ENCODE data around the gene FBL.

DNA sequence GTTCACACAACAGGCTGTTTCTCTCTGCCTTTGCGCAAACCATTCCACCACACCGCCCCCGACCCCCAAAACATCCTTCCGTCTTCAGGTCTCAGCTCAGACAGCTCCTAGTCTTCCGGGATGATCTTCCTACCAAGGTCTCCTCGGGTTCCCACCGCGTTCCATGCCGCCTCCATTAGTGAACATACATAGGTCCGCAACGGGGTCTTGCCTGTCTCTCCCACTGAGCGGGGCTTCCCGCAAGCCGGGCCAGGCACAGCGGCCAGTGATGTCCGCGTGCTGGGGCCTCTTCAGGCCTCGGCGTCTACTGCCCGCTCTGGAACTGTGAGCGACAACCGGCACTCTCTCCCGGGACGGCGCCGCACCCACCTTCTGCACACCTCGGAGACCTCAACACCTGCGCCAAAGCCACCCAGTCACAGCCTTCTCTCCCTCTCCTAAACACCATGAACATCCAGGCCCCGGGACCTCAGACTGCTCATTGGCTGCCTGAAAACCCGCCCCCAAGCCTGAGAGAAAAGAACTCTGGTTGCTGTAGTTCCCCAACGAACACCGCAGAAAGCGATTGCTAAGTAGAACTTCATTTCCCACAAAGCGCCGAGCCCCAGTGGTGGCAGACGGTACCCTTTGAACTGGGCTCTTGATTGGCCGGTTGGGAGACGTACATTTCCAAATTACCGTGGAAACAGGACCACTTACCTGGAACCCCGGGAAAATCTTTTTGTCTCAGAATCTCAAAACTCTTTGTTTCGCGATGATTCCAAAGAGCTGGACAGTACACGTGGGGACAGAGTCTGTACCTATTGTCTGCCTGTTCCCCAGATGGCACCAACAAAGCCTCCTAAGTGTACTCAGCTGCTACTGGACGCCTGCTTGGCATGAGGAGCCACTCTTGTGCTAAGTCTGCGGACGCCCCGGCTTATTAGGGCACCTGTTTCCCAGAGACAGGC is 21.8 kb downstream of the FBL start:
- no peak for TF ChIP-seq TCF12 (IDR thresholded peaks at IDR 0.05)
- TF ChIP-seq MEF2A (IDR thresholded peaks at IDR 0.05; ENCODE audit: borderline replicate concordance, low read depth) = no peak
- no peak for TF ChIP-seq RAD21 (IDR thresholded peaks at IDR 0.05; ENCODE audit: low read length)
- TF ChIP-seq, protein P1, sequence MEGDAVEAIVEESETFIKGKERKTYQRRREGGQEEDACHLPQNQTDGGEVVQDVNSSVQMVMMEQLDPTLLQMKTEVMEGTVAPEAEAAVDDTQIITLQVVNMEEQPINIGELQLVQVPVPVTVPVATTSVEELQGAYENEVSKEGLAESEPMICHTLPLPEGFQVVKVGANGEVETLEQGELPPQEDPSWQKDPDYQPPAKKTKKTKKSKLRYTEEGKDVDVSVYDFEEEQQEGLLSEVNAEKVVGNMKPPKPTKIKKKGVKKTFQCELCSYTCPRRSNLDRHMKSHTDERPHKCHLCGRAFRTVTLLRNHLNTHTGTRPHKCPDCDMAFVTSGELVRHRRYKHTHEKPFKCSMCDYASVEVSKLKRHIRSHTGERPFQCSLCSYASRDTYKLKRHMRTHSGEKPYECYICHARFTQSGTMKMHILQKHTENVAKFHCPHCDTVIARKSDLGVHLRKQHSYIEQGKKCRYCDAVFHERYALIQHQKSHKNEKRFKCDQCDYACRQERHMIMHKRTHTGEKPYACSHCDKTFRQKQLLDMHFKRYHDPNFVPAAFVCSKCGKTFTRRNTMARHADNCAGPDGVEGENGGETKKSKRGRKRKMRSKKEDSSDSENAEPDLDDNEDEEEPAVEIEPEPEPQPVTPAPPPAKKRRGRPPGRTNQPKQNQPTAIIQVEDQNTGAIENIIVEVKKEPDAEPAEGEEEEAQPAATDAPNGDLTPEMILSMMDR (IDR thresholded peaks at IDR 0.05) = no peak
- TF ChIP-seq SMC3 (IDR thresholded peaks at IDR 0.05; ENCODE audit: low read depth, low read length) = no peak; the same call in 1 of the 2 replicates
- TF ChIP-seq POLR2AphosphoS5 (IDR thresholded peaks at IDR 0.05; ENCODE audit: low read depth, low read length) = peak; percentile 93
- TF ChIP-seq, protein P2, sequence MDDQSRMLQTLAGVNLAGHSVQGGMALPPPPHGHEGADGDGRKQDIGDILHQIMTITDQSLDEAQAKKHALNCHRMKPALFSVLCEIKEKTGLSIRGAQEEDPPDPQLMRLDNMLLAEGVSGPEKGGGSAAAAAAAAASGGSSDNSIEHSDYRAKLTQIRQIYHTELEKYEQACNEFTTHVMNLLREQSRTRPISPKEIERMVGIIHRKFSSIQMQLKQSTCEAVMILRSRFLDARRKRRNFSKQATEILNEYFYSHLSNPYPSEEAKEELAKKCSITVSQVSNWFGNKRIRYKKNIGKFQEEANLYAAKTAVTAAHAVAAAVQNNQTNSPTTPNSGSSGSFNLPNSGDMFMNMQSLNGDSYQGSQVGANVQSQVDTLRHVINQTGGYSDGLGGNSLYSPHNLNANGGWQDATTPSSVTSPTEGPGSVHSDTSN (IDR thresholded peaks at IDR 0.05) = peak; percentile 58; the same call in 1 of the 2 replicates
- peak; percentile 90 for TF ChIP-seq CHD2 (IDR thresholded peaks at IDR 0.05; ENCODE audit: low read length, partially characterized antibody)
- TF ChIP-seq, protein P3, sequence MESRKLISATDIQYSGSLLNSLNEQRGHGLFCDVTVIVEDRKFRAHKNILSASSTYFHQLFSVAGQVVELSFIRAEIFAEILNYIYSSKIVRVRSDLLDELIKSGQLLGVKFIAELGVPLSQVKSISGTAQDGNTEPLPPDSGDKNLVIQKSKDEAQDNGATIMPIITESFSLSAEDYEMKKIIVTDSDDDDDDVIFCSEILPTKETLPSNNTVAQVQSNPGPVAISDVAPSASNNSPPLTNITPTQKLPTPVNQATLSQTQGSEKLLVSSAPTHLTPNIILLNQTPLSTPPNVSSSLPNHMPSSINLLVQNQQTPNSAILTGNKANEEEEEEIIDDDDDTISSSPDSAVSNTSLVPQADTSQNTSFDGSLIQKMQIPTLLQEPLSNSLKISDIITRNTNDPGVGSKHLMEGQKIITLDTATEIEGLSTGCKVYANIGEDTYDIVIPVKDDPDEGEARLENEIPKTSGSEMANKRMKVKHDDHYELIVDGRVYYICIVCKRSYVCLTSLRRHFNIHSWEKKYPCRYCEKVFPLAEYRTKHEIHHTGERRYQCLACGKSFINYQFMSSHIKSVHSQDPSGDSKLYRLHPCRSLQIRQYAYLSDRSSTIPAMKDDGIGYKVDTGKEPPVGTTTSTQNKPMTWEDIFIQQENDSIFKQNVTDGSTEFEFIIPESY (IDR thresholded peaks at IDR 0.05; ENCODE audit: borderline replicate concordance, low read depth) = 0 out of 2 replicates have a peak, but pooled peaks have one; percentile 16
- TF ChIP-seq EP300 (IDR thresholded peaks at IDR 0.05; ENCODE audit: borderline replicate concordance in 1 of 2, low read depth in 1 of 2, low read length in 1 of 2) = no peak
- no peak for TF ChIP-seq RXRA (IDR thresholded peaks at IDR 0.05; ENCODE audit: borderline replicate concordance, low read depth)
